K562 (cell line): ENCODE measurements around the gene VAC14. TPM values are rescaled to one million over a fixed set of nuclear protein-coding genes. Genes with fewer than 3 reads are reported as not detected.

ENCODE experiments used
- ATAC-seq: fragments of 200-7000 bp; cut with Tn5 transposase; 3 replicates; pipeline ENCODE4 v1.9.1; 2020; ENCODE audit warnings: moderate library complexity
- BruUV-seq: library from RNA; stranded (reverse); fragments of 400-500 nt; replicated peaks from 2 replicates; lab custom pipeline; 2021; lab: Mats Ljungman, UMichigan
- CTCF ChIA-PET: fragments of 300-600 bp; formaldehyde crosslinking; extraction: SDS; loops from one replicate; lab custom pipeline; 2021; ENCODE audit warnings: low intra/inter-chr PET ratio; lab: Yijun Ruan, JAX
- POLR2A ChIA-PET: fragments of 300-600, 350-650 bp; sonication (Branson Sonifier 250); formaldehyde crosslinking; extraction: SDS; loops from one replicate; lab custom pipeline; 2021; ENCODE audit warnings: antibody characterized with exemption, inconsistent platforms; lab: Yijun Ruan, JAX
- DNase-seq, 4 experiments: peaks; one replicate each; pipeline versions ENCODE4 v3.0.0 to v3.0.0-alpha.2; 2011 to 2018; ENCODE audit warnings: low spot score in 3 of 4, mixed read lengths in 3 of 4; ENCODE audit errors: extremely low read depth in 1 of 4
- FAIRE-seq: peaks from 2 replicates; lab custom pipeline; 2011; peaks lifted over from hg19 to GRCh38; lab: Jason Lieb, UNC
- H2AFZ ChIP-seq: 2 replicates; pipeline ENCODE4 v1.6.0; 2011; ENCODE audit warnings: low read depth, low read length, control low read depth, inconsistent platforms
- H3K27ac ChIP-seq: fragments of 200-600 bp; 3 replicates; pipeline ENCODE4 v1.8.0; 2011; ENCODE audit warnings: low read depth, mild to moderate bottlenecking, control low read depth, inconsistent platforms, low read length, moderate library complexity, mixed read lengths; ENCODE audit errors: extremely low read depth
- H3K27me3 ChIP-seq, 2 experiments: fragments of 300-600 bp in 1 of 2; 2 replicates in 1 of 2; 3 replicates in 1 of 2; pipeline versions ENCODE4 v1.6.0 to v1.8.0; 2011; ENCODE audit warnings: inconsistent platforms in 2 of 2, low read length in 2 of 2, mild to moderate bottlenecking in 1 of 2, mixed read lengths in 1 of 2, moderate library complexity in 1 of 2; ENCODE audit not compliant: control insufficient read depth in 2 of 2, insufficient read depth in 2 of 2
- H3K36me3 ChIP-seq: fragments of 300-600 bp; 3 replicates; pipeline ENCODE4 v1.8.0; 2011; ENCODE audit warnings: mild to moderate bottlenecking, low read length, inconsistent platforms; ENCODE audit not compliant: control insufficient read depth, insufficient read depth
- H3K4me1 ChIP-seq, 2 experiments: fragments of 200-600 bp in 1 of 2; replicated peaks in 1 of 2; 2 replicates in 1 of 2; 3 replicates in 1 of 2; pipeline versions ENCODE4 v1.5.1 to v1.8.0; 2011; ENCODE audit warnings: inconsistent platforms in 2 of 2, low read length in 2 of 2, mild to moderate bottlenecking in 1 of 2, mixed read lengths in 1 of 2, moderate library complexity in 1 of 2; ENCODE audit not compliant: control insufficient read depth in 2 of 2, insufficient read depth in 2 of 2
- H3K4me2 ChIP-seq: 2 replicates; pipeline ENCODE4 v1.6.1; 2011; ENCODE audit warnings: low read length, control low read depth, inconsistent platforms, mixed read lengths; ENCODE audit not compliant: insufficient read depth
- H3K4me3 ChIP-seq: fragments of 200-600 bp; sonication (generic), shearing (Covaris generic); 2 replicates; pipeline ENCODE4 v1.5.1; 2016; ENCODE audit warnings: control low read depth, inconsistent platforms
- H3K79me2 ChIP-seq: fragments of 200-600 bp; 3 replicates; pipeline ENCODE4 v1.8.0; 2011; ENCODE audit warnings: low read length, inconsistent platforms; ENCODE audit not compliant: control insufficient read depth, insufficient read depth
- H3K9ac ChIP-seq, 2 experiments: 2 replicates each; pipeline versions ENCODE4 v1.6.0 to v1.6.1; 2011; ENCODE audit warnings: low read depth in 2 of 2, low read length in 2 of 2, control low read depth in 1 of 2, inconsistent platforms in 1 of 2, mild to moderate bottlenecking in 1 of 2, mixed read lengths in 1 of 2; ENCODE audit not compliant: insufficient read depth in 1 of 2
- H3K9me1 ChIP-seq: one replicate; pipeline ENCODE4 v1.6.0; 2011; ENCODE audit warnings: inconsistent platforms, mild to moderate bottlenecking, low read length, moderate library complexity; ENCODE audit not compliant: control insufficient read depth, insufficient read depth
- H3K9me3 ChIP-seq: replicated peaks from 2 replicates; pipeline ENCODE4 v1.5.1; 2011; ENCODE audit warnings: low read depth, low read length, inconsistent platforms; ENCODE audit not compliant: control insufficient read depth, insufficient read depth
- H4K20me1 ChIP-seq: replicated peaks from 2 replicates; pipeline ENCODE4 v1.6.1; 2011; ENCODE audit warnings: low read length, inconsistent platforms, mixed read lengths; ENCODE audit not compliant: control insufficient read depth, insufficient read depth
- ARID1B ChIP-seq: fragments of 450-650 bp; IDR thresholded peaks from 2 replicates; pipeline ENCODE4 v1.6.1; 2016; ENCODE audit warnings: antibody characterized with exemption, mild to moderate bottlenecking, inconsistent platforms
- CBFA2T2 ChIP-seq: fragments of 450-650 bp; conservative IDR thresholded peaks from 2 replicates; pipeline ENCODE4 v1.6.1; 2017; ENCODE audit warnings: mild to moderate bottlenecking
- DMBX1 ChIP-seq: fragments of 250-450 bp; sonication (Bioruptor Pico); IDR thresholded peaks from 2 replicates; pipeline ENCODE4 v1.8.0; 2022; ENCODE audit warnings: inconsistent platforms, mild to moderate bottlenecking, moderate library complexity, borderline replicate concordance
- EGR1 ChIP-seq: fragments of 450-650 bp; conservative IDR thresholded peaks from 2 replicates; pipeline ENCODE4 v1.6.1; 2017; ENCODE audit warnings: mild to moderate bottlenecking
- SRSF3 ChIP-seq: fragments of 200-400 bp; formaldehyde crosslinking; IDR thresholded peaks from 2 replicates; pipeline ENCODE4 v1.6.1; 2016; ENCODE audit warnings: mild to moderate bottlenecking, low read length, moderate library complexity; ENCODE audit not compliant: insufficient read depth
- ZBTB2 ChIP-seq: fragments of 450-650 bp; IDR thresholded peaks from 2 replicates; pipeline ENCODE4 v1.6.1; 2016; ENCODE audit warnings: antibody characterized with exemption
- ZFPM2 ChIP-seq: fragments of 250-450 bp; sonication (Bioruptor Pico); IDR thresholded peaks from 2 replicates; pipeline ENCODE4 v1.5.1; 2022; ENCODE audit warnings: mild to moderate bottlenecking
- ZNF175 ChIP-seq: fragments of 200-800 bp; sonication (Bioruptor generic); IDR thresholded peaks from 2 replicates; pipeline ENCODE4 v1.6.1; 2016; ENCODE audit warnings: low read depth, mild to moderate bottlenecking, missing genetic modification characterization, missing compliant biosample characterization
- ZNF592 ChIP-seq: fragments of 450-650 bp; IDR thresholded peaks from 2 replicates; pipeline ENCODE4 v1.6.1; 2017; ENCODE audit warnings: antibody characterized with exemption, mild to moderate bottlenecking
- WGBS: fragments of 100-300 bp; shearing (Covaris generic); methylation state at CpG from one replicate; pipeline ENCODE4 v1.1.6; 2016; ENCODE audit warnings: low coverage, mixed read lengths; ENCODE audit not compliant: insufficient coverage; ENCODE audit errors: missing lambda C conversion rate; 5-methylcytosine and 5-hydroxymethylcytosine counted together
- in situ Hi-C: fragments of 300-500 bp; cut with MboI; formaldehyde crosslinking; loops from 4 replicates; pipeline ENCODE4 v1.15.0; 2018; ENCODE audit warnings: inconsistent platforms, mixed read lengths
- intact Hi-C: fragments of 100-400 bp; cut with micrococcal nuclease; formaldehyde crosslinking; loops from 2 replicates; pipeline ENCODE4 v1.14.2; 2022
- polyA plus RNA-seq, 8 experiments: library from polyadenylated mRNA; depleted of rRNA in 4 of 8; stranded (reverse) in 5 of 8; unstranded in 3 of 8; fragments of >200 nt; fragmentation: Nextera tagmentation in 2 of 8; fragmentation: Illumina TruSeq in 1 of 8; extraction: Ambion mirVana in 2 of 8; extraction: Trizol in 1 of 8; gene quantifications; 2 replicates each; pipeline versions ENCODE4 v1.2.1 to v1.2.3, GENCODE V29; 2011 to 2014; ENCODE audit warnings: inconsistent platforms in 1 of 8, missing spikeins in 1 of 8
- total RNA-seq, 7 experiments: library from RNA; depleted of rRNA in 6 of 7; stranded (reverse); fragments of >200 nt in 6 of 7; fragmentation: Illumina TruSeq in 2 of 7; extraction: Trizol in 2 of 7; gene quantifications; 2 replicates each; pipeline versions ENCODE4 v1.2.1 to v1.2.3, GENCODE V29; 2011 to 2021; ENCODE audit warnings: low replicate concordance in 1 of 7
- TF ChIP-seq, protein P1 (sequence below): sonication (generic); formaldehyde crosslinking; IDR thresholded peaks from 2 replicates; pipeline ENCODE4 v1.9.0; 2022; ENCODE audit warnings: mild to moderate bottlenecking, missing genetic modification reagents

Gene VAC14
- total and polyA plus RNA-seq, 9 of the 15 experiments (the other 6 are each of a cell fraction or from before 2014, with no cell fraction given), result 1.3 to 41.6 (median 26.6) TPM

DNA sequence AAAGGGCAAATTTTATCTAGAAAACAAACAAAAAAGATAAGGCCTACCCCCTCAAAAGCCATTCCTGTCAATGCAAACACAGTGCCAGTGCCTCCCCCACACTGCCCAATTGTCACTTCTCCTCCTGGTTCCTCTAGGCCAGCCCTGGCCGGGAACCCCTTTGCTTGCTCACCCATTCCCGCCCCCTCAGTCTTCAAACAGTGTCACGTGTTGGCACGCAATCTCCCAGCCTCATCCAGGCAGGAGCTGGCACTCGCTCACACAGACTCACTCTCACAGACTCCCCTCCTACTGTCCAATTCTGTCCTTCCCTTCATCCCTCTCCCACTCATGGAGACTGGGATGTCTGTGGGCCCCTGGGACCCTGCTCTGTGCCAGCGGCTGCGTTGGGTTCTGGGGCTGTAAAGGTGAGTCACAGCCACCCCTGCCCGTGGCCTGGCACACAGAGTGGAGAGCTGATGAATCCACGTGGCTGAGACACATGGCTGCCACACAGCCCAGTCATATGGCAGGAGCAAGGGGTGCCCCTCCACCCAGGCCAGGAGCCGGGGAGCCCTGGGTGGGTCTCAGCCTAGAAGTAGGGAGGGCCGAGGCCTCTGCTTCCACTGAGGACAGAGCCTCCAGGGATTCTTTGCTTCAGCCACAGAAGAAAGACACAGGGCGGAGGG lies 54.8 kb downstream of the VAC14 start:
- CTCF ChIA-PET, result no interaction called here
- ATAC-seq (peak; percentile 63), DNase-seq (peak; percentile 22 to 44 (median 30)), FAIRE-seq (no peak)
- peak overlapping the region; percentile 72 for H2AFZ ChIP-seq
- peaks cover 41% of the 10 kb centered on the region; the same call in 2 of the 3 replicates for H3K36me3 ChIP-seq
- H3K4me3 ChIP-seq, result no peak overlapping the region
- H3K4me2 ChIP-seq, result peak overlapping the region; percentile 45
- BruUV-seq, result TSS peak; percentile 60
- H3K27me3 ChIP-seq, result no peaks in the 10 kb centered on the region
- 58% methylated on average over 11 of the region's 12 CpGs for WGBS
- H3K4me1 ChIP-seq, result peaks cover 33 to 47% of the 10 kb centered on the region in 2 experiments
- H3K9me1 ChIP-seq, result no peaks in the 10 kb centered on the region
- peak overlapping the region; percentile 56 to 84 for H3K9ac ChIP-seq
- peak overlapping the region; percentile 89 for H3K27ac ChIP-seq
- intact Hi-C loops (no loop called here), in situ Hi-C loops (no loop called here)
- no peaks in the 10 kb centered on the region for H3K79me2 ChIP-seq
- H4K20me1 ChIP-seq, result no peaks in the 10 kb centered on the region
- POLR2A ChIA-PET, result interaction anchor here (0.6 to 0.7 kb wide), 2 partner anchors 14 to 22 kb away, joined by 3 read pairs; no protein-coding TSS in a partner anchor
- H3K9me3 ChIP-seq, result peaks cover 7% of the 10 kb centered on the region; the same call in 1 of the 2 replicates
- TF ChIP-seq ZNF592 (peak; percentile 41), EGR1 (peak; percentile 85), ARID1B (peak; percentile 12), ZBTB2 (0 out of 2 replicates have a peak, but pooled peaks have one; percentile 50), DMBX1 (peak; percentile 62), ZFPM2 (CRISPR knock-in tag) (0 out of 2 replicates have a peak, but pooled peaks have one; percentile 48), CBFA2T2 (peak; percentile 32), ZNF175 (CRISPR knock-in tag) (peak; percentile 60; the same call in 1 of the 2 replicates), SRSF3 (peak; percentile 35; the same call in 1 of the 2 replicates)
- TF ChIP-seq, protein P1, sequence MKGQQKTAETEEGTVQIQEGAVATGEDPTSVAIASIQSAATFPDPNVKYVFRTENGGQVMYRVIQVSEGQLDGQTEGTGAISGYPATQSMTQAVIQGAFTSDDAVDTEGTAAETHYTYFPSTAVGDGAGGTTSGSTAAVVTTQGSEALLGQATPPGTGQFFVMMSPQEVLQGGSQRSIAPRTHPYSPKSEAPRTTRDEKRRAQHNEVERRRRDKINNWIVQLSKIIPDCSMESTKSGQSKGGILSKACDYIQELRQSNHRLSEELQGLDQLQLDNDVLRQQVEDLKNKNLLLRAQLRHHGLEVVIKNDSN (CRISPR knock-in tag), result peak; percentile 83
